NCI-H748 treated with DMSO at 0.1 percent for 48 hours (cell line): ENCODE measurements around the gene ZNHIT3.
A peak's percentile ranks its signal among the peaks of the same experiment; 100 is the strongest.

ENCODE experiments used
- DNase-seq: peaks from one replicate; lab custom pipeline; 2025; lab: John Stamatoyannopoulos, UW

ZNHIT3 gene

GRCh38 chr17:36511216-36511615 is 24.7 kb downstream of the ZNHIT3 start:
- no peak for DNase-seq

GRCh38 chr17:36512641-36513040 is 26.2 kb downstream of the ZNHIT3 start:
- no peak for DNase-seq

- DNase-seq, result no peak
Observed at GRCh38 chr17:36514856-36515255, 28.4 kb downstream of the ZNHIT3 start.

GRCh38 chr17:36515837-36516236 is 29.4 kb downstream of the ZNHIT3 start:
- no peak for DNase-seq

- no peak for DNase-seq
Observed at GRCh38 chr17:36523113-36523512, 36.6 kb downstream of the ZNHIT3 start.

GRCh38 chr17:36524428-36524876 is 38.0 kb downstream of the ZNHIT3 start:
- no peak for DNase-seq

GRCh38 chr17:36525113-36525512 is 38.6 kb downstream of the ZNHIT3 start:
- DNase-seq, result no peak

- DNase-seq, result no peak
Observed at GRCh38 chr17:36525888-36526287, 39.4 kb downstream of the ZNHIT3 start.

GRCh38 chr17:36527621-36528250 is 41.3 kb downstream of the ZNHIT3 start:
- DNase-seq, result no peak

- no peak for DNase-seq
Observed at GRCh38 chr17:36529121-36529520, 42.6 kb downstream of the ZNHIT3 start.

GRCh38 chr17:36532435-36532975 is 46.0 kb downstream of the ZNHIT3 start:
- DNase-seq, result no peak

GRCh38 chr17:36533935-36534839 is 47.7 kb downstream of the ZNHIT3 start:
- peak; percentile 72 for DNase-seq

- DNase-seq, result peak; percentile 84
Observed at GRCh38 chr17:36534840-36535668, 48.6 kb downstream of the ZNHIT3 start, which contains the start of the genes MYO19 and PIGW. Gene MYO19, minus strand, starts transcription at chr17:36534868. Its CDS starts 2,330 bp downstream, at chr17:36532538. Gene PIGW, plus strand, starts transcription at chr17:36534987. Its CDS starts 2,115 bp downstream, at chr17:36537102.

- no peak for DNase-seq
Observed at GRCh38 chr17:36535669-36536081, 49.2 kb downstream of the ZNHIT3 start.

GRCh38 chr17:36540696-36541095 is 54.2 kb downstream of the ZNHIT3 start:
- DNase-seq, result no peak

- DNase-seq, result no peak
Observed at GRCh38 chr17:36542755-36543154, 56.3 kb downstream of the ZNHIT3 start.

- no peak for DNase-seq
Observed at GRCh38 chr17:36544044-36544306, 57.5 kb downstream of the ZNHIT3 start.

- peak; percentile 70 for DNase-seq
Observed at GRCh38 chr17:36544307-36545076, 58.0 kb downstream of the ZNHIT3 start, which contains the start of gene GGNBP2. Gene GGNBP2, plus strand, starts transcription at chr17:36544919. Its CDS starts 806 bp downstream, at chr17:36545725.

GRCh38 chr17:36545077-36545464 is 58.6 kb downstream of the ZNHIT3 start:
- DNase-seq, result no peak
